GM18907 (cell line): ENCODE data around the gene CDC14B.
"Not testable (repeated sequence)": the region's sequence is repeated elsewhere in the genome, so short reads cannot be mapped to it uniquely, and the experiment has no call there.

Experiments
- ATAC-seq: cut with Tn5 transposase; IDR thresholded peaks from one replicate; pipeline ENCODE4 v1.9.1; 2021; ENCODE audit warnings: mild to moderate bottlenecking, moderate library complexity; ENCODE audit not compliant: unreplicated experiment

CDC14B gene

GRCh38 chr9:96587338-96588315, 32.0 kb downstream of the CDC14B start:
- ATAC-seq = no peak

GRCh38 chr9:96585426-96585825, 34.2 kb downstream of the CDC14B start:
- no peak for ATAC-seq

GRCh38 chr9:96582199-96582598, 37.4 kb downstream of the CDC14B start:
- ATAC-seq = not testable (repeated sequence)

GRCh38 chr9:96581786-96582185, 37.9 kb downstream of the CDC14B start:
- no peak for ATAC-seq

GRCh38 chr9:96581301-96581700, 38.3 kb downstream of the CDC14B start:
- no peak for ATAC-seq

- no peak for ATAC-seq
Measured at GRCh38 chr9:96574931-96575351, 44.7 kb downstream of the CDC14B start.

GRCh38 chr9:96574455-96574854, 45.2 kb downstream of the CDC14B start:
- no peak for ATAC-seq

- ATAC-seq = peak; percentile 60
Measured at GRCh38 chr9:96567203-96567700, 52.4 kb downstream of the CDC14B start.

GRCh38 chr9:96566498-96567202, 53.0 kb downstream of the CDC14B start:
- peak; percentile 92 for ATAC-seq

GRCh38 chr9:96565671-96566497, 53.8 kb downstream of the CDC14B start:
- no peak for ATAC-seq

GRCh38 chr9:96564217-96564616, 55.4 kb downstream of the CDC14B start:
- no peak for ATAC-seq

GRCh38 chr9:96559339-96559943, 60.2 kb downstream of the CDC14B start:
- no peak for ATAC-seq

GRCh38 chr9:96557921-96558320, 61.7 kb downstream of the CDC14B start:
- ATAC-seq = no peak

GRCh38 chr9:96556701-96557461, 62.8 kb downstream of the CDC14B start:
- no peak for ATAC-seq

GRCh38 chr9:96555567-96556386, 63.9 kb downstream of the CDC14B start:
- ATAC-seq = no peak

- ATAC-seq = no peak
Measured at GRCh38 chr9:96554801-96555566, 64.7 kb downstream of the CDC14B start.

GRCh38 chr9:96554326-96554725, 65.3 kb downstream of the CDC14B start:
- ATAC-seq = no peak

- ATAC-seq = no peak
Measured at GRCh38 chr9:96553070-96553469, 66.6 kb downstream of the CDC14B start.
